Adipose tissue (tissue), 3 donors: ENCODE data around the gene USP16. TPM values are rescaled to one million over a fixed set of nuclear protein-coding genes. Genes with fewer than 3 reads are reported as not detected.

Experiments used
- polyA plus RNA-seq, 3 donors: library from polyadenylated mRNA; stranded (reverse); fragments of 200-250 nt; gene quantifications; one replicate each; pipeline ENCODE4 v1.2.3, GENCODE V29; 2013
- donor health status: healthy with polysubstance abuse.
- donor health status: Bipolar disorder and iron deficiency.
- donor health status: healthy.

Gene USP16
- polyA plus RNA-seq, 3 donors = 21.0 to 31.7 (median 29.7) TPM

Other genes starting within 250 kb of the USP16 start
- gene LTN1, start 31.8 kb upstream of the USP16 start, polyA plus RNA-seq = 1 to 10 TPM; 5.1 to 5.4 (median 5.4) TPM
- 10 to 100 TPM; 13.2 to 15.5 (median 14.9) TPM for gene RWDD2B, start 5.3 kb upstream of the USP16 start, polyA plus RNA-seq
- gene CCT8, start 49.0 kb downstream of the USP16 start, polyA plus RNA-seq = 100 to 1,000 TPM in 1 of 3 donors, 10 to 100 TPM in 2; 91.5 to 119 (median 94.0) TPM
- gene MAP3K7CL, start 106.0 kb downstream of the USP16 start, polyA plus RNA-seq = 1 to 10 TPM; 2.2 to 4.9 (median 3.3) TPM